ENCODE data around the gene IGSF22. TPM values are rescaled to one million over a fixed set of nuclear protein-coding genes. Genes with fewer than 3 reads are reported as not detected.

Gene IGSF22
- total RNA-seq, 1 donor from 2014 or later = not detected

GRCh38 chr11:18704698-18705097 lies 21.3 kb downstream of the IGSF22 start:
- Histone ChIP-seq H3K36me3 (peaks cover 0 to 4% of the 10 kb centered on the region in 2 donors), H3K4me3 (no peak overlapping the region), H3K4me1 (peaks cover 43% of the 10 kb centered on the region), H3K27me3 (no peaks in the 10 kb centered on the region), H3K9me3 (no peaks in the 10 kb centered on the region), H3K27ac (no peak overlapping the region)
- DNase-seq (ENCODE audit: extremely low spot score in 2 of 2) = no peak
- intact Hi-C loops (cut with DNase I) = no loop called here
- TF ChIP-seq POLR2A (IDR thresholded peaks at IDR 0.05) (no peak), POLR2AphosphoS5 (IDR thresholded peaks at IDR 0.05; ENCODE audit: insufficient read depth in 1 of 2, low read depth in 1 of 2) (no peak), CTCF (IDR thresholded peaks at IDR 0.05) (no peak)

- Histone ChIP-seq H3K36me3 (peaks cover 0 to 4% of the 10 kb centered on the region in 2 donors), H3K27ac (no peak overlapping the region), H3K27me3 (no peaks in the 10 kb centered on the region), H3K4me3 (no peak overlapping the region), H3K9me3 (no peaks in the 10 kb centered on the region), H3K4me1 (peaks cover 49% of the 10 kb centered on the region)
- DNase-seq (ENCODE audit: extremely low spot score in 2 of 2) = no peak
- intact Hi-C loops (cut with DNase I) = no loop called here
- TF ChIP-seq POLR2A (IDR thresholded peaks at IDR 0.05) = no peak
- TF ChIP-seq POLR2AphosphoS5 (IDR thresholded peaks at IDR 0.05; ENCODE audit: insufficient read depth in 1 of 2, low read depth in 1 of 2) = no peak
- TF ChIP-seq CTCF (IDR thresholded peaks at IDR 0.05) = no peak
Measured at GRCh38 chr11:18704045-18704645, 21.8 kb downstream of the IGSF22 start.

GRCh38 chr11:18703001-18703763 lies 22.8 kb downstream of the IGSF22 start:
- Histone ChIP-seq H3K4me1 (peaks cover 50% of the 10 kb centered on the region), H3K27ac (no peak overlapping the region), H3K36me3 (peaks cover 0 to 4% of the 10 kb centered on the region in 2 donors), H3K4me3 (no peak overlapping the region), H3K9me3 (no peaks in the 10 kb centered on the region), H3K27me3 (no peaks in the 10 kb centered on the region)
- no peak for DNase-seq (ENCODE audit: extremely low spot score in 2 of 2)
- intact Hi-C loops (cut with DNase I) = no loop called here
- TF ChIP-seq CTCF (IDR thresholded peaks at IDR 0.05) (no peak), POLR2AphosphoS5 (IDR thresholded peaks at IDR 0.05; ENCODE audit: insufficient read depth in 1 of 2, low read depth in 1 of 2) (no peak), POLR2A (IDR thresholded peaks at IDR 0.05) (no peak)

GRCh38 chr11:18701614-18702216 lies 24.3 kb downstream of the IGSF22 start:
- H3K4me1 ChIP-seq = peaks cover 39% of the 10 kb centered on the region
- intact Hi-C loops (cut with DNase I) = no loop called here
- H3K36me3 ChIP-seq = peaks cover 0 to 4% of the 10 kb centered on the region in 2 donors
- H3K9me3 ChIP-seq = no peaks in the 10 kb centered on the region
- no peak for DNase-seq (ENCODE audit: extremely low spot score in 2 of 2)
- no peak overlapping the region for H3K27ac ChIP-seq
- no peaks in the 10 kb centered on the region for H3K27me3 ChIP-seq
- TF ChIP-seq POLR2A (IDR thresholded peaks at IDR 0.05) (no peak), CTCF (IDR thresholded peaks at IDR 0.05) (no peak), POLR2AphosphoS5 (IDR thresholded peaks at IDR 0.05; ENCODE audit: insufficient read depth in 1 of 2, low read depth in 1 of 2) (no peak)
- H3K4me3 ChIP-seq = no peak overlapping the region
